ENCODE data around the gene C12orf76. TPM values are rescaled to one million over a fixed set of nuclear protein-coding genes. Genes with fewer than 3 reads are reported as not detected.
"Not testable (repeated sequence)": the region's sequence is repeated elsewhere in the genome, so short reads cannot be mapped to it uniquely, and the experiment has no call there.

Gene C12orf76
- total and polyA plus RNA-seq, 2 experiments from 2014 or later = 14.3 to 14.5 TPM

- not testable (repeated sequence) for H3K4me2 ChIP-seq; H4K20me1 ChIP-seq (replicated peaks; ENCODE audit: insufficient read depth); H3K79me2 ChIP-seq (replicated peaks; ENCODE audit: insufficient read depth); H3K9me3 Mint-ChIP-seq; DNase-seq (ENCODE audit: low spot score); H2AFZ ChIP-seq; H3K9me2 ChIP-seq (ENCODE audit: insufficient read depth); H3K4me3 Mint-ChIP-seq; ATAC-seq; H3K27ac ChIP-seq (ENCODE audit: low read depth); H3K36me3 Mint-ChIP-seq (ENCODE audit: low read depth); H3K4me3 ChIP-seq; H3K27ac Mint-ChIP-seq; H3F3A ChIP-seq (replicated peaks; ENCODE audit: low read depth); H3K4me1 ChIP-seq (ENCODE audit: insufficient read depth); H3K27me3 ChIP-seq (ENCODE audit: insufficient read depth); H3K4me1 Mint-ChIP-seq; H3K36me3 ChIP-seq (ENCODE audit: insufficient read depth); H3K27me3 Mint-ChIP-seq (ENCODE audit: insufficient read depth, low read depth, poor library complexity)
Observed at GRCh38 chr12:110008681-110009398, 39.5 kb downstream of the C12orf76 start.

- H3K27ac Mint-ChIP-seq = no peak overlapping the region
- no peak overlapping the region for H3K27ac ChIP-seq (ENCODE audit: low read depth)
- H3K36me3 ChIP-seq (ENCODE audit: insufficient read depth) = no peaks in the 10 kb centered on the region
- no peaks in the 10 kb centered on the region for H3K9me2 ChIP-seq (ENCODE audit: insufficient read depth)
- TF ChIP-seq, protein P1, sequence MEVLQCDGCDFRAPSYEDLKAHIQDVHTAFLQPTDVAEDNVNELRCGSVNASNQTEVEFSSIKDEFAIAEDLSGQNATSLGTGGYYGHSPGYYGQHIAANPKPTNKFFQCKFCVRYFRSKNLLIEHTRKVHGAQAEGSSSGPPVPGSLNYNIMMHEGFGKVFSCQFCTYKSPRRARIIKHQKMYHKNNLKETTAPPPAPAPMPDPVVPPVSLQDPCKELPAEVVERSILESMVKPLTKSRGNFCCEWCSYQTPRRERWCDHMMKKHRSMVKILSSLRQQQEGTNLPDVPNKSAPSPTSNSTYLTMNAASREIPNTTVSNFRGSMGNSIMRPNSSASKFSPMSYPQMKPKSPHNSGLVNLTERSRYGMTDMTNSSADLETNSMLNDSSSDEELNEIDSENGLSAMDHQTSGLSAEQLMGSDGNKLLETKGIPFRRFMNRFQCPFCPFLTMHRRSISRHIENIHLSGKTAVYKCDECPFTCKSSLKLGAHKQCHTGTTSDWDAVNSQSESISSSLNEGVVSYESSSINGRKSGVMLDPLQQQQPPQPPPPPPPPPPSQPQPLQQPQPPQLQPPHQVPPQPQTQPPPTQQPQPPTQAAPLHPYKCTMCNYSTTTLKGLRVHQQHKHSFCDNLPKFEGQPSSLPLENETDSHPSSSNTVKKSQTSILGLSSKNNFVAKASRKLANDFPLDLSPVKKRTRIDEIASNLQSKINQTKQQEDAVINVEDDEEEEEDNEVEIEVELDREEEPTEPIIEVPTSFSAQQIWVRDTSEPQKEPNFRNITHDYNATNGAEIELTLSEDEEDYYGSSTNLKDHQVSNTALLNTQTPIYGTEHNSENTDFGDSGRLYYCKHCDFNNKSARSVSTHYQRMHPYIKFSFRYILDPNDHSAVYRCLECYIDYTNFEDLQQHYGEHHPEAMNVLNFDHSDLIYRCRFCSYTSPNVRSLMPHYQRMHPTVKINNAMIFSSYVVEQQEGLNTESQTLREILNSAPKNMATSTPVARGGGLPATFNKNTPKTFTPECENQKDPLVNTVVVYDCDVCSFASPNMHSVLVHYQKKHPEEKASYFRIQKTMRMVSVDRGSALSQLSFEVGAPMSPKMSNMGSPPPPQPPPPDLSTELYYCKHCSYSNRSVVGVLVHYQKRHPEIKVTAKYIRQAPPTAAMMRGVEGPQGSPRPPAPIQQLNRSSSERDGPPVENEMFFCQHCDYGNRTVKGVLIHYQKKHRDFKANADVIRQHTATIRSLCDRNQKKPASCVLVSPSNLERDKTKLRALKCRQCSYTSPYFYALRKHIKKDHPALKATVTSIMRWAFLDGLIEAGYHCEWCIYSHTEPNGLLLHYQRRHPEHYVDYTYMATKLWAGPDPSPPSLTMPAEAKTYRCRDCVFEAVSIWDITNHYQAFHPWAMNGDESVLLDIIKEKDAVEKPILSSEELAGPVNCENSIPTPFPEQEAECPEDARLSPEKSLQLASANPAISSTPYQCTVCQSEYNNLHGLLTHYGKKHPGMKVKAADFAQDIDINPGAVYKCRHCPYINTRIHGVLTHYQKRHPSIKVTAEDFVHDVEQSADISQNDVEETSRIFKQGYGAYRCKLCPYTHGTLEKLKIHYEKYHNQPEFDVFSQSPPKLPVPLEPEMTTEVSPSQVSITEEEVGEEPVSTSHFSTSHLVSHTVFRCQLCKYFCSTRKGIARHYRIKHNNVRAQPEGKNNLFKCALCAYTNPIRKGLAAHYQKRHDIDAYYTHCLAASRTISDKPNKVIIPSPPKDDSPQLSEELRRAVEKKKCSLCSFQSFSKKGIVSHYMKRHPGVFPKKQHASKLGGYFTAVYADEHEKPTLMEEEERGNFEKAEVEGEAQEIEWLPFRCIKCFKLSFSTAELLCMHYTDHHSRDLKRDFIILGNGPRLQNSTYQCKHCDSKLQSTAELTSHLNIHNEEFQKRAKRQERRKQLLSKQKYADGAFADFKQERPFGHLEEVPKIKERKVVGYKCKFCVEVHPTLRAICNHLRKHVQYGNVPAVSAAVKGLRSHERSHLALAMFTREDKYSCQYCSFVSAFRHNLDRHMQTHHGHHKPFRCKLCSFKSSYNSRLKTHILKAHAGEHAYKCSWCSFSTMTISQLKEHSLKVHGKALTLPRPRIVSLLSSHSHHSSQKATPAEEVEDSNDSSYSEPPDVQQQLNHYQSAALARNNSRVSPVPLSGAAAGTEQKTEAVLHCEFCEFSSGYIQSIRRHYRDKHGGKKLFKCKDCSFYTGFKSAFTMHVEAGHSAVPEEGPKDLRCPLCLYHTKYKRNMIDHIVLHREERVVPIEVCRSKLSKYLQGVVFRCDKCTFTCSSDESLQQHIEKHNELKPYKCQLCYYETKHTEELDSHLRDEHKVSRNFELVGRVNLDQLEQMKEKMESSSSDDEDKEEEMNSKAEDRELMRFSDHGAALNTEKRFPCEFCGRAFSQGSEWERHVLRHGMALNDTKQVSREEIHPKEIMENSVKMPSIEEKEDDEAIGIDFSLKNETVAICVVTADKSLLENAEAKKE (CRISPR knock-in tag; IDR thresholded peaks at IDR 0.05) = no peak
- TF ChIP-seq POLR2AphosphoS5 (IDR thresholded peaks at IDR 0.05; ENCODE audit: low read depth) = no peak
- H3F3A ChIP-seq (replicated peaks; ENCODE audit: low read depth) = no peaks in the 10 kb centered on the region
- H3K4me2 ChIP-seq = no peak overlapping the region
- H3K4me3 Mint-ChIP-seq = no peak overlapping the region
- no peaks in the 10 kb centered on the region for H3K9me3 Mint-ChIP-seq
- peaks cover 7% of the 10 kb centered on the region; the same call in 1 of the 2 replicates for H3K79me2 ChIP-seq (replicated peaks; ENCODE audit: insufficient read depth)
- ATAC-seq = no peak
- H3K4me1 Mint-ChIP-seq = no peaks in the 10 kb centered on the region
- no peaks in the 10 kb centered on the region for H3K27me3 ChIP-seq (ENCODE audit: insufficient read depth)
- H3K4me1 ChIP-seq (ENCODE audit: insufficient read depth) = no peaks in the 10 kb centered on the region
- no peaks in the 10 kb centered on the region; the same call in 2 of the 3 replicates for H3K36me3 Mint-ChIP-seq (ENCODE audit: low read depth)
- no peak overlapping the region for H2AFZ ChIP-seq
- peaks cover 5% of the 10 kb centered on the region; the same call in 1 of the 2 replicates for H4K20me1 ChIP-seq (replicated peaks; ENCODE audit: insufficient read depth)
- H3K27me3 Mint-ChIP-seq (ENCODE audit: insufficient read depth, low read depth, poor library complexity) = no peaks in the 10 kb centered on the region
- H3K4me3 ChIP-seq = no peak overlapping the region
- DNase-seq (ENCODE audit: low spot score) = no peak
Observed at GRCh38 chr12:110007881-110008280, 40.4 kb downstream of the C12orf76 start.

All from GM23338 (cell line).